Measurements from ENCODE around the gene CFAP97D2. TPM values are rescaled to one million over a fixed set of nuclear protein-coding genes. Genes with fewer than 3 reads are reported as not detected.
A peak's percentile ranks its signal among the peaks of the same experiment; 100 is the strongest.
"Not testable (repeated sequence)": the region's sequence is repeated elsewhere in the genome, so short reads cannot be mapped to it uniquely, and the experiment has no call there.

CFAP97D2 gene
- polyA plus RNA-seq, 1 of the 3 experiments (the other 2 are of a cell fraction): not detected

- Histone ChIP-seq H3K4me3 (ENCODE audit: low read depth in 2 of 2, low read length in 1 of 2) (peak within 1 kb of the TSS; percentile 84 to 99), H3K36me3 (replicated peaks in 1 of 2; ENCODE audit: control insufficient read depth in 1 of 2, insufficient read depth in 2 of 2, low read length in 1 of 2) (no peaks in the 10 kb centered on the region), H3K27ac (ENCODE audit: low read depth in 2 of 2, low read length in 1 of 2) (peak within 1 kb of the TSS; percentile 95 to 97), H3F3A (replicated peaks; ENCODE audit: insufficient read depth) (peaks cover 24% of the 10 kb centered on the region), H3K79me2 (ENCODE audit: insufficient read depth) (peaks cover 47% of the 10 kb centered on the region), H3K9me3 (no peaks in the 10 kb centered on the region), H2AFZ (ENCODE audit: low read depth) (no peak within 1 kb of the TSS), H3K4me1 (ENCODE audit: control insufficient read depth in 1 of 2, insufficient read depth in 2 of 2, low read depth in 1 of 2, low read length in 1 of 2) (peaks cover 31 to 32% of the 10 kb centered on the region in 2 experiments), H4K20me1 (ENCODE audit: insufficient read depth) (peaks cover 9% of the 10 kb centered on the region), H3K4me2 (peak within 1 kb of the TSS; percentile 97), H3K27me3 (ENCODE audit: insufficient read depth) (no peaks in the 10 kb centered on the region), H3K9me2 (no peaks in the 10 kb centered on the region), H3K9ac (peak within 1 kb of the TSS; percentile 92)
- ChIA-PET POLR2A (no interaction called here), CTCF (interaction anchor here (2.2 kb wide), 1 partner anchor 312 kb away, joined by 7 read pairs; no protein-coding TSS in a partner anchor)
- WGBS (ENCODE audit: low lambda C conversion rate): no CpG with 5 or more reads among the region's 81 CpGs
- peak; percentile 99 for DNase-seq
- TF ChIP-seq TAF1 (IDR thresholded peaks at IDR 0.05; ENCODE audit: borderline replicate concordance, low read depth, low read length) (peak; percentile 62; the same call in 1 of the 2 replicates), RFX5 (IDR thresholded peaks at IDR 0.05; ENCODE audit: low read length) (no peak), MXI1 (IDR thresholded peaks at IDR 0.05; ENCODE audit: low read depth, low read length) (peak; percentile 55; the same call in 1 of the 2 replicates), TCF12 (IDR thresholded peaks at IDR 0.05) (no peak), POLR2AphosphoS5 (IDR thresholded peaks at IDR 0.05; ENCODE audit: low read depth, low read length) (0 out of 2 replicates have a peak, but pooled peaks have one; percentile 13), NRF1 (IDR thresholded peaks at IDR 0.05; ENCODE audit: low read depth, low read length) (0 out of 2 replicates have a peak, but pooled peaks have one; percentile 4), GABPA (IDR thresholded peaks at IDR 0.05; ENCODE audit: low read depth) (no peak)
These were observed 46.5 kb upstream of the CFAP97D2 start, which contains the start of gene RASA3 for GRCh38 chr13:114132419-114133121. TSS of gene RASA3 (minus strand) at chr13:114132623. CDS start at chr13:114132489, 134 bp downstream.

GRCh38 chr13:114133126-114133525, 45.9 kb upstream of the CFAP97D2 start:
- H3K9me2 ChIP-seq; H2AFZ ChIP-seq (ENCODE audit: low read depth); H3K4me2 ChIP-seq; H3K36me3 ChIP-seq (replicated peaks in 1 of 2; ENCODE audit: control insufficient read depth in 1 of 2, insufficient read depth in 2 of 2, low read length in 1 of 2); H4K20me1 ChIP-seq (ENCODE audit: insufficient read depth); DNase-seq; H3K9me3 ChIP-seq; CTCF ChIA-PET; POLR2A ChIA-PET; H3K27me3 ChIP-seq (ENCODE audit: insufficient read depth); H3K4me3 ChIP-seq (ENCODE audit: low read depth in 2 of 2, low read length in 1 of 2); H3K27ac ChIP-seq (ENCODE audit: low read depth in 2 of 2, low read length in 1 of 2); H3K9ac ChIP-seq: not testable (repeated sequence)
- no CpG with 5 or more reads among the region's 9 CpGs for WGBS (ENCODE audit: low lambda C conversion rate)
- Histone ChIP-seq H3K79me2 (ENCODE audit: insufficient read depth) (peaks cover 42% of the 10 kb centered on the region), H3F3A (replicated peaks; ENCODE audit: insufficient read depth) (peaks cover 24% of the 10 kb centered on the region), H3K4me1 (ENCODE audit: control insufficient read depth in 1 of 2, insufficient read depth in 2 of 2, low read depth in 1 of 2, low read length in 1 of 2) (peaks cover 25 to 26% of the 10 kb centered on the region in 2 experiments)

- POLR2A ChIA-PET; H4K20me1 ChIP-seq (ENCODE audit: insufficient read depth); H3K36me3 ChIP-seq (replicated peaks in 1 of 2; ENCODE audit: control insufficient read depth in 1 of 2, insufficient read depth in 2 of 2, low read length in 1 of 2); DNase-seq; H3K27ac ChIP-seq (ENCODE audit: low read depth in 2 of 2, low read length in 1 of 2); H3K27me3 ChIP-seq (ENCODE audit: insufficient read depth); CTCF ChIA-PET; H3K4me2 ChIP-seq; H2AFZ ChIP-seq (ENCODE audit: low read depth); H3K9me3 ChIP-seq; H3K4me3 ChIP-seq (ENCODE audit: low read depth in 2 of 2, low read length in 1 of 2); H3K9ac ChIP-seq; H3K9me2 ChIP-seq: not testable (repeated sequence)
- Histone ChIP-seq H3K4me1 (ENCODE audit: control insufficient read depth in 1 of 2, insufficient read depth in 2 of 2, low read depth in 1 of 2, low read length in 1 of 2) (peaks cover 21 to 22% of the 10 kb centered on the region in 2 experiments), H3F3A (replicated peaks; ENCODE audit: insufficient read depth) (peaks cover 24% of the 10 kb centered on the region), H3K79me2 (ENCODE audit: insufficient read depth) (peaks cover 37% of the 10 kb centered on the region)
- whole genome bisulfite sequencing (ENCODE audit: low lambda C conversion rate): 100% methylated on average over 2 of the region's 7 CpGs
These were observed 45.5 kb upstream of the CFAP97D2 start for GRCh38 chr13:114133552-114133951.
